CD4-positive, alpha-beta T cell treated with Interleukin-17A for 4 hours (primary cell): ENCODE results near the gene TMEM259.

Source experiments
- DNase-seq: peaks from one replicate; pipeline ENCODE4 v3.0.0-alpha.2; 2020; ENCODE audit warnings: mixed read lengths

TMEM259 gene

GRCh38 chr19:982567-983170 lies 38.3 kb downstream of the TMEM259 start:
- DNase-seq, result peak; percentile 83

GRCh38 chr19:980133-980998 lies 40.6 kb downstream of the TMEM259 start:
- DNase-seq, result no peak

DNA sequence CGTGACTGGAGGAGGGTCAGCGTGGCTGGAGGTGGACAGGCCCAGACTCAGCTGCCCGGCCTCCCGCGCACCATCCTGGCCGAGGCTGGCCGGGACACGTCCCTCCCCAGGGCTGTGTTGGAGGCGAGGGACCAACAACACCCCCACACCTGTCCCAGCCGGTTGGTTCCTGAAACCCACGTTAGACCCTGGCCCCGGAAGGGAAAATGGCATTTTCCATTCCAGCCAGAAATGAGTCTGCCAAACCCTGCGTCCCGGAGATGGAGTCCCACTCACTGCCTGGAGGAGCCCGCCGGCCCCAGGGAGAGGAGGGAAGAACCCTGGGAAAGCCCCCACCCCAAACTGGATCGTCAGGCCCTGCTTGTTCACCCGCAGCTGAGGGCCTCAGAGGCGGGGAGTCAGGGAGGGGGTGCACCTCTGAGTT lies 41.6 kb downstream of the TMEM259 start:
- DNase-seq, result no peak

GRCh38 chr19:977058-977464 lies 43.9 kb downstream of the TMEM259 start:
- no peak for DNase-seq

GRCh38 chr19:976476-976875 lies 44.4 kb downstream of the TMEM259 start:
- DNase-seq, result no peak

DNA sequence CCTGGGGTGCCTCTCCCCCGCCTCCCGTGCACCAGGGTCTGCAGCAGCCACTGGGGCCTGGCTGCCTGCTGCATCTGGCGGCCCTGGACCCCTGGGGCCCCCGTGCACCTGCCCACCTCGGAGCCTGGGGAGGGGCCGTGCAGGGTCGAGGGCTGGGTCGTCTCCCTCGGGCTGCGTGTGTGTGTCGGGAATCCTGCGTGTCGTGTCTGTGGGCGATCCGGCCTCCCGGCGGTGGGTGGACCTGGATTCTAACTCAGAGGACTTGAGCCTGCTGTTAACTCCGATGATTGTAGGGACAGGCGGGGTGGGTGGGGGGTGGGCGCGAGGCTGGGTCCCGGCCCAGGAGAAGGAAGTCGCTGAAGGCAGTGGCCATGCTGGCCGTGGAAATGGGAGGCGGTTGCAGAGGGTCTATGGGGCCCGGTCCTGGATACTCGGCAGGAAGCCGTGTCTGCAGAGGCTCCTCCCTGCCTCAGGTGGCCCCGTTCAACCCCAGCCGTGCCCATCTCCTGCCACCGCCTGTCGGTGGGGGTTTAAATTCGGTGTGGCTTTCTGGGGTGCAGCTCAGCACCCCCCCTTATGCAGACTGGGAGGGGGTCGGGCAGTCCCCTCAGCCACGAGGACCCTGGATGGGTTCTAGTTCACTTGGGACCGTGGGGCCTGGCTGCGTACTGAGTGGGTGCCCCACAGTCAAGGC lies 46.2 kb downstream of the TMEM259 start:
- no peak for DNase-seq

- no peak for DNase-seq
Measured at GRCh38 chr19:973726-974563, 47.0 kb downstream of the TMEM259 start.

DNA sequence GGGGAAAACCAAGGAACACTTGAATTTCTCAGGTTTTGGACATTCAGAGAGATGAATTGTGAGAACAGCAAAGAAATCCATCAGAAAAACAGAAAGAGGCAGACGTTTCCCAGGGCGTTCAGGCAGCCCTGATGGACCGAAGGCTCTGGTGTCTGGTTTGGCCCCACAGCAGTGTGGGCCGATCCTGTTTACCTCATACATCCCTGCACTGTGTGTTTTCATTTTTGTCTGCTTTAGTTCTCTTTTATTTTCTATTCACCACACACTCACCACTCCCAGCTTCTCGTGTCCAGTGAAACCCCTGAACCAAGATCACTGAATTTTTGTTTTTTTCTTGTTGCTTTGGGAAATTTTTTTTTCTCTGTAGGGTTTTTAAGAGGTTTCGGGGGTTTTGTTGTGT lies 48.6 kb downstream of the TMEM259 start:
- no peak for DNase-seq

GRCh38 chr19:971795-972194 lies 49.1 kb downstream of the TMEM259 start:
- no peak for DNase-seq

DNA sequence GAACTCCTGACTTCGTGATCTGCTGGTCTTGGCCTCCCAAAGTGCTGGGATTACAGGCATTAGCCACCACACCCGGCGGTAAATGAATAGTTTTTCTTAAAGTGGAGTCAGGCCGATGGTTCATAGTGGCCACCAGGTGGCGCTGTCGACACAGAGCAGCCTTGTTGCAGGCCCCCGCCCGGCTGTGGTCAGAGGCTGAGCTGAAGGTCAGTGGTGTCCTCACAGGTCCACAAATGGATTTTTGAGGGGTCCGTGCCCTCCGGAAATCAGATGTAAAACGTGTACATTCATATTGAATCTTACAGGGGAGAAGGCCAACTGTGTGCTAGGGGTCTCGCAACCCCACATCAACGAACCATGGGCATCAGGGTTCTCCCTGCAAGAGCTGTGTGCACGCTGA lies 50.2 kb downstream of the TMEM259 start:
- DNase-seq, result no peak

DNA sequence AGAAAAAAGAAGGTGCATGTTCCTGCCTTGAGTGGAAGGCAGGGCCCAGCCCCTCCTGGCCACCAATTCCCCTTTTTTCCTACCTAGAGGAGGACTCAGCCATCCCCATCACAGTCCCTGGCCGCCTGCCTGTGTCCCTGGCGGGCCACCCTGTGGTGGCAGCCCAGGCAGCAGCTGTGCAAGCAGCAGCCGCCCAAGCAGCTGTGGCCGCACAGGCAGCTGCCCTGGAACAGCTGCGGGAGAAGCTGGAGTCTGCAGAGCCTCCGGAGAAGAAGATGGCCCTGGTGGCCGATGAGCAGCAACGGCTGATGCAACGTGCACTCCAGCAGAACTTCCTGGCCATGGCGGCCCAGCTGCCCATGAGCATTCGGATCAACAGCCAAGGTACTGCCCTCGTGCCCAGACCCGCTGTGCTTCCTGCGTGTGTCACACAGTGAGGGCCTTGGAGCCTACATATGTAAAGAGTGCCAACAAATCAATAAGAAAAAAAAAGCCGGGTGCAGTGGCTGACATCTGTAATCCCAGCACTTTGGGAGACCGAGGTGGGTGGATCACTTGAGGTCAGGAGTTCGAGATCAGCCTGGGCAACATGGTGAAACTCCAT lies 54.3 kb downstream of the TMEM259 start:
- DNase-seq, result no peak

GRCh38 chr19:964761-965694 lies 55.9 kb downstream of the TMEM259 start:
- DNase-seq, result no peak

- no peak for DNase-seq
Measured at GRCh38 chr19:964116-964520, 56.8 kb downstream of the TMEM259 start.

DNA sequence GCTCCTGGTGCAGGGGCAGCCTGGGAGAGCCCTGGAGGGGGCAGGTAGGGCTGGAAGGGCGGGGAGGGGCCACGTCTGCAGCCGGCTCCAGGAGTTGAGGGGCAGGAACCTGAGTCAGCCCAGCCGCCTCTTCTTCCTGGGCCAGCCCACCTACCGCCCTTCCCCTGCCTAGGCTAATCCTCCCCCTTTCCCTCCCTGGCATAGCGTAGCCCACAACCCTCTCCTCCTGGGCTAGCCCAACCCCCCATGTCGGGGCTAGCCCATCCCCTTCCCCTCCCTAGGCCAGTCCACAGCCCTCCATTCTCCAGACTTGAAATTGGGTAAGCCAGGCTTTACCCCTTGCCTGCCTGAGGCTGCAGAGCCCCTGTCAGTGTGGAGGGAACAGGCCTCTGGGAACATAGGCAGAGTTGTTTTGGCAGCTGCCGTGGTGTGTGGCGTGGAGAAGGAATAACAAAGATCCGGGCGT lies 57.4 kb downstream of the TMEM259 start:
- no peak for DNase-seq

DNA sequence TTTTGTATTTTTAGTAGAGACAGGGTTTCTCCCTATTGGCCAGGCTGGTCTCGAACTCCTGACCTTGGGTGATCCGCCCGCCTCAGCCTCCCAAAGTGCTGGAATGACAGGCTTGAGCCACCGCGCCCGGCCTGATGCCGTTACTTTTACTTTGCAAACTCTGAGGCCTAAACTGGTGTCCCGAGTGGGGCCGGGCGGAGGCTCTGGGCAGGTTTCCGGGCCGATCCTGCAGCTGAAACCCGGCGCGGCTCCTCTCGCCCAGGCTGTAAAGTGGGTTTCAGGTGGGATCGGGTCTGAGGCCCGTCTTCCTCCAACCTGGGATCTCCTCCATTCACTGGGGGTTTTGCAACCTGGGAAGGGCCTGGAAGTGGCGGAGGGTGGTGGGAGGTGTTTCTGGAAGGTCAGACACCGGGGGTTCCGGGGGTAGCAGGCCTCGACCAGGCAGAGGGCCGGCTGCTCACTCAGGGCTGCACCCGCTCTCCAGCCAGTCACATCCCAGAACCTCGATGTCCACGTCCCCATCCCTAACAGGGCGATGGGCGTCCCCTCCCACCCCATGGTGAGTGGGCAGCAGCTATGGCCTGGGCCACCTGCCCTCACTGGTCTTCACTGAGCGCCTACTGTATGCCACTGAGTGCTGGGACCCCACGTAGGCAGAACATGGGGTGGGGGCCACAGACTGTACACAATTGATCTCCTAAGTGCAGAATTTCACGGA lies 58.1 kb downstream of the TMEM259 start:
- no peak for DNase-seq

GRCh38 chr19:961866-962620 lies 58.9 kb downstream of the TMEM259 start:
- no peak for DNase-seq

GRCh38 chr19:960601-960938 lies 60.4 kb downstream of the TMEM259 start:
- DNase-seq, result no peak

- no peak for DNase-seq
Measured at GRCh38 chr19:960020-960419, 60.9 kb downstream of the TMEM259 start.
